GM23248 (cell line): ENCODE results near the gene NINJ1. TPM values are rescaled to one million over a fixed set of nuclear protein-coding genes. Genes with fewer than 3 reads are reported as not detected.

Experiments
- DNase-seq: peaks from one replicate; pipeline ENCODE4 v3.0.0-alpha.2; 2015
- H2AFZ ChIP-seq: fragments of 200-600 bp; sonication (generic); 2 replicates; pipeline ENCODE4 v1.6.1; 2016; ENCODE audit warnings: antibody characterized with exemption
- H3F3A ChIP-seq: fragments of 200-600 bp; sonication (generic); 2 replicates; pipeline ENCODE4 v1.6.1; 2016; ENCODE audit warnings: mild to moderate bottlenecking, antibody characterized with exemption, mixed run types; ENCODE audit not compliant: insufficient read depth
- H3K27ac ChIP-seq: fragments of 200-600 bp; sonication (generic); 2 replicates; pipeline ENCODE4 v1.5.1; 2016; ENCODE audit warnings: mild to moderate bottlenecking
- H3K27me3 ChIP-seq: fragments of 200-600 bp; sonication (generic); replicated peaks from 2 replicates; pipeline ENCODE4 v1.6.1; 2016; ENCODE audit warnings: mild to moderate bottlenecking; ENCODE audit not compliant: insufficient read depth
- H3K36me3 ChIP-seq: fragments of 200-600 bp; sonication (generic); 2 replicates; pipeline ENCODE4 v1.6.1; 2016; ENCODE audit warnings: low read depth, mild to moderate bottlenecking
- H3K4me1 ChIP-seq: fragments of 200-600 bp; sonication (generic); 2 replicates; pipeline ENCODE4 v1.6.1; 2016; ENCODE audit warnings: mild to moderate bottlenecking; ENCODE audit not compliant: insufficient read depth
- H3K4me2 ChIP-seq: fragments of 200-600 bp; sonication (generic); one replicate; pipeline ENCODE4 v1.6.1; 2016; ENCODE audit warnings: mild to moderate bottlenecking; ENCODE audit not compliant: unreplicated experiment
- H3K4me3 ChIP-seq: fragments of 200-600 bp; sonication (generic); 2 replicates; pipeline ENCODE4 v1.5.1; 2016; ENCODE audit warnings: mild to moderate bottlenecking
- H3K79me2 ChIP-seq: fragments of 200-600 bp; sonication (generic); 2 replicates; pipeline ENCODE4 v1.6.1; 2016; ENCODE audit warnings: mild to moderate bottlenecking; ENCODE audit not compliant: insufficient read depth
- H3K9ac ChIP-seq: fragments of 200-600 bp; sonication (generic); 2 replicates; pipeline ENCODE4 v1.6.1; 2016; ENCODE audit warnings: mild to moderate bottlenecking
- H3K9me2 ChIP-seq: fragments of 200-600 bp; sonication (generic); 2 replicates; pipeline ENCODE4 v1.6.1; 2016; ENCODE audit warnings: mixed run types, mild to moderate bottlenecking, moderate library complexity; ENCODE audit not compliant: insufficient read depth
- H3K9me3 ChIP-seq: fragments of 200-600 bp; sonication (generic); one replicate; pipeline ENCODE4 v1.6.1; 2017; ENCODE audit warnings: low read depth
- H4K20me1 ChIP-seq: fragments of 200-600 bp; sonication (generic); 2 replicates; pipeline ENCODE4 v1.6.0; 2016; ENCODE audit not compliant: insufficient read depth
- EZH2 ChIP-seq: fragments of 200-600 bp; sonication (generic); IDR thresholded peaks from 2 replicates; pipeline ENCODE4 v1.6.1; 2018; ENCODE audit warnings: antibody characterized with exemption, mild to moderate bottlenecking; ENCODE audit not compliant: insufficient read depth, poor library complexity, severe bottlenecking
- EZH2phosphoT487 ChIP-seq: fragments of 200-600 bp; sonication (generic); IDR thresholded peaks from 2 replicates; pipeline ENCODE4 v1.6.1; 2018; ENCODE audit warnings: antibody characterized with exemption, moderate library complexity, mild to moderate bottlenecking, low read depth; ENCODE audit not compliant: insufficient read depth
- WGBS, 2 experiments: methylation state at CpG; one replicate each; pipeline ENCODE4 v1.1.6; 2015 to 2017; ENCODE audit warnings: low lambda C conversion rate in 2 of 2, low coverage in 1 of 2; ENCODE audit errors: missing lambda C conversion rate in 2 of 2; 5-methylcytosine and 5-hydroxymethylcytosine counted together
- in situ Hi-C: fragments of 300-500 bp; cut with MboI; formaldehyde crosslinking; loops from 2 replicates; pipeline ENCODE4 v1.15.0; 2020
- polyA plus RNA-seq: library from polyadenylated mRNA; unstranded; fragments of >200 nt; fragmentation: Nextera tagmentation; extraction: Ambion mirVana; gene quantifications from 2 replicates; pipeline ENCODE4 v1.2.1, GENCODE V29; 2016
- total RNA-seq: library from RNA; depleted of rRNA; stranded (reverse); fragments of >200 nt; shearing (Covaris generic); gene quantifications from 2 replicates; pipeline ENCODE4 v1.2.3, GENCODE V29; 2014

Gene NINJ1
- total and polyA plus RNA-seq, 2 experiments from 2014 or later = 24.9 to 44.2 TPM

- H3K4me2 ChIP-seq = no peak overlapping the region
- peaks cover 15% of the 10 kb centered on the region for H3K4me1 ChIP-seq
- H3K9ac ChIP-seq = no peak overlapping the region
- 94% methylated on average over 5 to 11 of the region's 11 CpGs for WGBS, 2 experiments
- no peak overlapping the region for H3K4me3 ChIP-seq
- no peak for DNase-seq
- in situ Hi-C loops = no loop called here
- no peaks in the 10 kb centered on the region for H4K20me1 ChIP-seq
- no peaks in the 10 kb centered on the region for H3F3A ChIP-seq
- H3K79me2 ChIP-seq = no peaks in the 10 kb centered on the region
- H3K36me3 ChIP-seq = no peaks in the 10 kb centered on the region
- no peak overlapping the region for H2AFZ ChIP-seq
- H3K9me3 ChIP-seq = no peaks in the 10 kb centered on the region
- H3K9me2 ChIP-seq = no peaks in the 10 kb centered on the region
- no peak overlapping the region for H3K27ac ChIP-seq
- no peak for TF ChIP-seq EZH2phosphoT487
- TF ChIP-seq EZH2 = no peak
- no peaks in the 10 kb centered on the region for H3K27me3 ChIP-seq
These were observed 13.2 kb downstream of the NINJ1 start for GRCh38 chr9:93120846-93121315.

GRCh38 chr9:93119953-93120845 lies 13.9 kb downstream of the NINJ1 start:
- H3K9me2 ChIP-seq = no peaks in the 10 kb centered on the region
- H3K4me2 ChIP-seq = no peak overlapping the region
- H3K27me3 ChIP-seq = no peaks in the 10 kb centered on the region
- no peaks in the 10 kb centered on the region for H3K79me2 ChIP-seq
- no peak overlapping the region for H3K4me3 ChIP-seq
- DNase-seq = peak; percentile 95
- H3K36me3 ChIP-seq = no peaks in the 10 kb centered on the region
- in situ Hi-C loops = no loop called here
- peak overlapping the region; percentile 62 for H2AFZ ChIP-seq
- H3K9me3 ChIP-seq = no peaks in the 10 kb centered on the region
- H3K9ac ChIP-seq = peak overlapping the region; percentile 34
- peaks cover 15% of the 10 kb centered on the region for H3K4me1 ChIP-seq
- peak overlapping the region; percentile 54 for H3K27ac ChIP-seq
- TF ChIP-seq EZH2phosphoT487 (no peak), EZH2 (no peak)
- H3F3A ChIP-seq = no peaks in the 10 kb centered on the region
- no peaks in the 10 kb centered on the region for H4K20me1 ChIP-seq
- WGBS, 2 experiments = 37 to 38% methylated on average over 20 to 23 of the region's 23 CpGs

GRCh38 chr9:93119703-93119952 lies 14.4 kb downstream of the NINJ1 start:
- no peaks in the 10 kb centered on the region for H3K9me3 ChIP-seq
- H4K20me1 ChIP-seq = no peaks in the 10 kb centered on the region
- H3K4me3 ChIP-seq = no peak overlapping the region
- no peaks in the 10 kb centered on the region for H3K79me2 ChIP-seq
- H3K36me3 ChIP-seq = no peaks in the 10 kb centered on the region
- H3K27ac ChIP-seq = 0 out of 2 replicates have a peak overlapping the region, but pooled peaks have one; percentile 22
- no peak for TF ChIP-seq EZH2phosphoT487
- TF ChIP-seq EZH2 = no peak
- 71 to 79% methylated on average over 5 of the region's 5 CpGs for WGBS, 2 experiments
- in situ Hi-C loops = no loop called here
- H3K9ac ChIP-seq = no peak overlapping the region; the same call in 1 of the 2 replicates
- no peaks in the 10 kb centered on the region for H3K9me2 ChIP-seq
- H3K27me3 ChIP-seq = no peaks in the 10 kb centered on the region
- H3K4me1 ChIP-seq = peaks cover 15% of the 10 kb centered on the region
- H3K4me2 ChIP-seq = no peak overlapping the region
- peak overlapping the region; percentile 62 for H2AFZ ChIP-seq
- H3F3A ChIP-seq = no peaks in the 10 kb centered on the region
- DNase-seq = no peak

GRCh38 chr9:93118863-93119702 lies 15.0 kb downstream of the NINJ1 start:
- H3K4me2 ChIP-seq = no peak overlapping the region
- no peak for TF ChIP-seq EZH2phosphoT487
- TF ChIP-seq EZH2 = no peak
- in situ Hi-C loops = no loop called here
- peak overlapping the region; percentile 62 for H2AFZ ChIP-seq
- no peak overlapping the region for H3K4me3 ChIP-seq
- H4K20me1 ChIP-seq = no peaks in the 10 kb centered on the region
- H3K9me3 ChIP-seq = no peaks in the 10 kb centered on the region
- H3K27me3 ChIP-seq = no peaks in the 10 kb centered on the region
- 89 to 90% methylated on average over 12 of the region's 12 CpGs for WGBS, 2 experiments
- no peak for DNase-seq
- H3K9ac ChIP-seq = no peak overlapping the region
- no peaks in the 10 kb centered on the region for H3K79me2 ChIP-seq
- H3K36me3 ChIP-seq = no peaks in the 10 kb centered on the region
- peaks cover 15% of the 10 kb centered on the region for H3K4me1 ChIP-seq
- no peaks in the 10 kb centered on the region for H3F3A ChIP-seq
- H3K9me2 ChIP-seq = no peaks in the 10 kb centered on the region
- H3K27ac ChIP-seq = 0 out of 2 replicates have a peak overlapping the region, but pooled peaks have one; percentile 22
